Fibroblast of pulmonary artery (primary cell): Measurements from ENCODE around the gene RASGRP1.
A peak's percentile ranks its signal among the peaks of the same experiment; 100 is the strongest.

Source experiments
- DNase-seq: peaks from one replicate; pipeline ENCODE4 v3.0.0-alpha.2; 2010; ENCODE audit warnings: low read depth
- H3K4me3 ChIP-seq: replicated peaks from 2 replicates; pipeline ENCODE4 v1.5.1; 2011; ENCODE audit warnings: low read depth, mild to moderate bottlenecking, control low read depth, low read length, moderate library complexity
- TF ChIP-seq, protein P1 (sequence below): IDR thresholded peaks from 2 replicates; pipeline ENCODE4 v1.5.1; 2011; ENCODE audit warnings: mild to moderate bottlenecking, control low read depth, low read length, inconsistent platforms; ENCODE audit errors: missing control alignments

RASGRP1 gene

DNA sequence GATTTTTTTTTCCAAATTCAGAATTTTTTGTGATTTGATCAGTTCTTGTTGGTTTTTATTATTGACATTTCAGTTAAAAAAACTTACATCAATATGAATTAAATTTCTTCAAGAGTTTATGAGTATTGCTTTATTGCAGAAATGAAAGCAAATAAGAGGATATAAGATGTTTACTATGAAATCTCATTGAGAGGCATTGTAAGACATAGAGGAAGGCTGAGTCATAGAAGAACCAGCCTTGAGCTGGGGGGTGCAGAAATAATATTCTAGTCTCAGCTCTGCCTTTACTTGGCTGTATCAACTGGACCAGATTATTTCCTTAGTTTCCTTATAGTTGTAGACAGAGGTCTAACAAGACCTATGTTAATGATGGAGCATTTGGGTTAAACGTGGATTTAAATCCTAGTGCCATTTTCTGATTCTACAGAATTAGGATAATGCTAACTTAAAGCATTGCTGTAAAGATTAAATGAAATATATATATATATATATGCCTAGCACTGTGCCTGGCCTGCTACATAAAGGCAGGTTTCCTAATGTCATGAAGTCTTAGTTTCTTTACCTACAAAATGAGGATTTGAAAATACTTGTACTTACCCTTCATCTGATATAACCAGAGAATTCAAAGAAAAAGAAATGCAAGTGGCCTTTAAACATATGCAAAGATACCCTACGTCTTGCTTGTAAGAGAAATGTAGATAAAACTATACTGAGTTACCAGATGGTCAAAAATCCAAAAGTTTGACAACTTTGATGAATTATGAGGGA, 103.4 kb downstream of the RASGRP1 start:
- peak; percentile 42 for DNase-seq
- no peak overlapping the region for H3K4me3 ChIP-seq
- TF ChIP-seq, protein P1, sequence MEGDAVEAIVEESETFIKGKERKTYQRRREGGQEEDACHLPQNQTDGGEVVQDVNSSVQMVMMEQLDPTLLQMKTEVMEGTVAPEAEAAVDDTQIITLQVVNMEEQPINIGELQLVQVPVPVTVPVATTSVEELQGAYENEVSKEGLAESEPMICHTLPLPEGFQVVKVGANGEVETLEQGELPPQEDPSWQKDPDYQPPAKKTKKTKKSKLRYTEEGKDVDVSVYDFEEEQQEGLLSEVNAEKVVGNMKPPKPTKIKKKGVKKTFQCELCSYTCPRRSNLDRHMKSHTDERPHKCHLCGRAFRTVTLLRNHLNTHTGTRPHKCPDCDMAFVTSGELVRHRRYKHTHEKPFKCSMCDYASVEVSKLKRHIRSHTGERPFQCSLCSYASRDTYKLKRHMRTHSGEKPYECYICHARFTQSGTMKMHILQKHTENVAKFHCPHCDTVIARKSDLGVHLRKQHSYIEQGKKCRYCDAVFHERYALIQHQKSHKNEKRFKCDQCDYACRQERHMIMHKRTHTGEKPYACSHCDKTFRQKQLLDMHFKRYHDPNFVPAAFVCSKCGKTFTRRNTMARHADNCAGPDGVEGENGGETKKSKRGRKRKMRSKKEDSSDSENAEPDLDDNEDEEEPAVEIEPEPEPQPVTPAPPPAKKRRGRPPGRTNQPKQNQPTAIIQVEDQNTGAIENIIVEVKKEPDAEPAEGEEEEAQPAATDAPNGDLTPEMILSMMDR = no peak

DNA sequence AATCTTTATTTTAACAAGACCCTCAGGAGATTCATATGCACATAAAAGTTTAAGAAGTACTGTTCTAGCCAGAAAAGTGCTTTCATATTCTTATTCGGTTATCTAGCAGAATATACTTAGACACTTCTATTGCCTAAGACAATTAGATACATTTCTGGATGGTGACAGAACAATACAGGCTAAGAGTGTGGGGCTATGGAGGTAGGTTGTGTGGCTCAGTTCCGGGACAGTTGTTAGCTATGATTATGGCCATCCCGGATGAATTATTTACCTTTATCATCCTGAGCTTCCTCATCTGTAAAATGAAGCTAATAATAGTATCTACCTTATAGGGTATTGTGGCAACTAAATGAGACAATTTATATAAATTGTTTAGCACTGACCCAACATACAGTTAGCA, 104.1 kb downstream of the RASGRP1 start:
- DNase-seq = no peak
- no peak overlapping the region for H3K4me3 ChIP-seq
- TF ChIP-seq, protein P1 = no peak

DNA sequence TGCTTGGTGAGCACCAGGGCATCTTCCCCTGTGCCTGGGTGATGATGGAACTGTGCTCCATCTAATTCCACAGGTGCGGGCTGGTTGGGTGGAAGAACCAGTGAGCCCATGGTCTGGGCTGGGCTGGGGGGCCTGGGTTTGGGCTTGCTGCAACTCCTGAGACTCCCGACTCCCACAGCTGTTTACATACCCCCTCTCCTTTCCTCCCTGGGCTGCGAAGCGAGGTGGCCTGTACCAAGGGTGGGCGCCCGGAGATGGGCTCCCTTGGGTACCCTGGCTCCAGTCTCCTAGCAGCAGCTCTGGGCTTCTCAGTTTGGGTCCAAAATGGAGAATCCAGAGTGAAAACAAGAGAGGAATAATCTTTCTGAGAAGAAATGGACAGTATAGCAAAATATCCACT, 105.1 kb downstream of the RASGRP1 start:
- no peak overlapping the region for H3K4me3 ChIP-seq
- TF ChIP-seq, protein P1 = no peak
- DNase-seq = no peak

DNA sequence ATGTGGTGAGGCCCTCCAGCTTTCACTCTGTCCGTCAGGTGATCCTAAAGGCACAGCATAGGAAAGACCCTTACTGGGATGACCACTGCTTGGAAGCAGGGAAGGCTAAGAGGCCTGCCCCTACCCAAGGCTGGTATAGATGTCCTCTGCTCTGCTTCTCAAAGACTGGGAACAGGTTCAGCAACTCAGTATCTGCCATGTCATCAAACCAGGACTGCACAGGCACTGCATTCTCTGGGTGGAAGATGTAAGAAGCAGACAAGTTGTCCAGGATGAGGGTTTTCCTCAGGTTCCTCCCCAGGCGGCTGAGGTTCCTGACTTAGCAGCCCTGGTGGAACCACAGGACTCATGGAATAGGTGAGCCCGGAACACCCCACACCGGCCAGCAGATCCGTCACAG, 106.0 kb downstream of the RASGRP1 start:
- DNase-seq = no peak
- no peak overlapping the region for H3K4me3 ChIP-seq
- TF ChIP-seq, protein P1 = no peak

DNA sequence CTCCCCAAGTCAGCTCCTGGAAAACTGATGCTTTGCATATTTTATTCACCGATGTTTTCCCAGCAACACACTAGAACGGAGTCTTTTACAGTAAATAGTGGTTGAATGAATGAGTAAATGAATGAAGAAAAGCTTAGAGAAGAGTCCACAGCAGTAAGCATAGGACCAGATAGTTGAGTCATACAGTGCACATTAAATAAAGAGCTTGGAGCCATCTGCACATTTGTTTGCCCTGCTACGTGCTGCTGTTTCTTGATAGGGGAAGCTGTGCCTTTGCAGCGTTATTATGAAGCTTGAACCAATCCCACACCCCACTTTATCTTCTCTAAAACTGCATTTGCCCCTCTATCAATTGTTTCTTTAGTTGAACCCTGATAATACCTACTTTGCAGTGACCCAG, 109.5 kb downstream of the RASGRP1 start:
- peak overlapping the region; percentile 93 for H3K4me3 ChIP-seq
- peak; percentile 6 for DNase-seq
- TF ChIP-seq, protein P1 = no peak

DNA sequence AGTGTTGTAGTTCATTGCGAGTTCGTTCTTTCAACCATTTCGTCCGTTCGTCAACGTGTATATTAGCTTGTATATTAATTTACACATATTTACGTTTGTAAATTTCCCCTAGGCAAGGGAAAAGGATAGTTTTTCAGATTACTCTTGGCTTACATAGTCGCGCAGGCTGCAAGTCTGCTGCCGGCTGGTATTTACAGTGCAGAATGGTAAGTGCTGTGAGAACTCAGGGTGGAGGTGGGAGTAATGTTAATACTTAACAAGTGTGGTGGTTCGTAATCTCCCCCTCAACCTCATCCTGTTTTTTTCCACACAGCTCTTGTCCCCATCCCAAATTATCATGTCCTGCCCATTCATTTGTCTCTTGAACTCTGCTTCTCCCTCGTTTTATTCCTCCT, 109.9 kb downstream of the RASGRP1 start:
- no peak for DNase-seq
- TF ChIP-seq, protein P1 = no peak
- peak overlapping the region; percentile 93 for H3K4me3 ChIP-seq

DNA sequence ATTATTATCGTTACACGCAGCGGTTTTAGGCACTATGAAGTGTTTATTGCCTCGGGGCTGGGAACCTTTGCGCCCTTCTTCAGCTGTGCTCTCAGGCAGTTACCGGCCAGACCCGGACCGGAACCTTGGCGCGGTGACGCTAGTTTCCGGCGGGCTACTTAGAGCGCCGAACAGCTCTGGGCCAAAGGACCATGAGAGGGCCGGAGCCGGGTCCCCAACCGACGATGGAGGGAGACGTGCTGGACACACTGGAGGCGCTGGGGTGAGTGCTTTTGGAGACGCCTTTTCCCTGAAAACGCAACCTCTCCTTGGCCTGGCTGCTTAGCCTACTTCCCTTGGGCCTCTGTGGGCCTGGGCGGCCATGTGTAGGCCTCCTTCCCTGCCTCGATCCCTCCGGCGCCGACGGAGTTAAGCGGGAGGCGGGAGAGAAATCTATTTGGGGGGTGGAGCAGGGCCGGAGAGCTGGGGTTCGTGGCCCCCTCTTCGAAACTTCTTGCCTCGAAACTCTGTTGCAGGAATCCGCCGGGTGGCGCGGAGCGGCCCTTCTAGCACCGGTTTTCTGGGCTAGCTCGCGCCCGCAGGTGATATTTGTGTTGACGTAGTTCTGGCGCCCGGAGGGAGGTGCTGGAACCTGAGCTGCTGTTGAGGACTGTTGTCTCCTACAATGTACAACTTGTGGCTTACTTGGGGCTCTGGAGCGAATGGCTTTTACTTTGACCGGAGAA, 110.5 kb downstream of the RASGRP1 start, which contains the start of gene FAM98B:
Gene FAM98B (plus strand): TSS at position 157 of the 725 bp plus-strand sequence. CDS start 35 bp downstream, at position 192.
- H3K4me3 ChIP-seq = peak within 1 kb of the TSS; percentile 93
- TF ChIP-seq, protein P1 = no peak

More for the DNA sequence above, 110.5 kb downstream of the RASGRP1 start, which contains the start of gene FAM98B:
- peak; percentile 92 for DNase-seq
